ENCODE data around the gene RNGTT. TPM values are rescaled to one million over a fixed set of nuclear protein-coding genes. Genes with fewer than 3 reads are reported as not detected.

RNGTT gene
- total RNA-seq, 1 donor from 2014 or later = 28.4 TPM

GRCh38 chr6:88586371-88587149 lies 376.9 kb downstream of the RNGTT start:
- DNase-seq = no peak

GRCh38 chr6:88585276-88585692 lies 378.1 kb downstream of the RNGTT start:
- no peak for DNase-seq

- DNase-seq = no peak
Observed at GRCh38 chr6:88584581-88585275, 378.7 kb downstream of the RNGTT start.

GRCh38 chr6:88577461-88577860 lies 386.0 kb downstream of the RNGTT start:
- no peak for DNase-seq

- DNase-seq = no peak
Observed at GRCh38 chr6:88575536-88575935, 387.9 kb downstream of the RNGTT start.

- no peak for DNase-seq
Observed at GRCh38 chr6:88574651-88575050, 388.8 kb downstream of the RNGTT start.

- DNase-seq = no peak
Observed at GRCh38 chr6:88574031-88574430, 389.4 kb downstream of the RNGTT start.

GRCh38 chr6:88573561-88573960 lies 389.9 kb downstream of the RNGTT start:
- DNase-seq = no peak

- DNase-seq = no peak
Observed at GRCh38 chr6:88572449-88573139, 390.8 kb downstream of the RNGTT start.

- no peak for DNase-seq
Observed at GRCh38 chr6:88569959-88570358, 393.5 kb downstream of the RNGTT start.

GRCh38 chr6:88567696-88568095 lies 395.7 kb downstream of the RNGTT start:
- no peak for DNase-seq

- peak; percentile 70 for DNase-seq
Observed at GRCh38 chr6:88566746-88567534, 396.5 kb downstream of the RNGTT start.

- DNase-seq = no peak
Observed at GRCh38 chr6:88565836-88566235, 397.6 kb downstream of the RNGTT start.

- no peak for DNase-seq
Observed at GRCh38 chr6:88565409-88565811, 398.0 kb downstream of the RNGTT start.

- DNase-seq = no peak
Observed at GRCh38 chr6:88563277-88563625, 400.2 kb downstream of the RNGTT start.

GRCh38 chr6:88562353-88563276 lies 400.8 kb downstream of the RNGTT start:
- no peak for DNase-seq

GRCh38 chr6:88561954-88562315 lies 401.5 kb downstream of the RNGTT start:
- DNase-seq = peak; percentile 45

- DNase-seq = no peak
Observed at GRCh38 chr6:88561034-88561953, 402.1 kb downstream of the RNGTT start.
